HG03575 (cell line): ENCODE measurements around the gene HMCN2.

ENCODE experiments used
- ATAC-seq: cut with Tn5 transposase; IDR thresholded peaks from one replicate; pipeline ENCODE4 v1.9.1; 2021; ENCODE audit not compliant: unreplicated experiment, insufficient number of reproducible peaks, low FRiP score; ENCODE audit errors: extremely low read depth

Gene HMCN2

DNA sequence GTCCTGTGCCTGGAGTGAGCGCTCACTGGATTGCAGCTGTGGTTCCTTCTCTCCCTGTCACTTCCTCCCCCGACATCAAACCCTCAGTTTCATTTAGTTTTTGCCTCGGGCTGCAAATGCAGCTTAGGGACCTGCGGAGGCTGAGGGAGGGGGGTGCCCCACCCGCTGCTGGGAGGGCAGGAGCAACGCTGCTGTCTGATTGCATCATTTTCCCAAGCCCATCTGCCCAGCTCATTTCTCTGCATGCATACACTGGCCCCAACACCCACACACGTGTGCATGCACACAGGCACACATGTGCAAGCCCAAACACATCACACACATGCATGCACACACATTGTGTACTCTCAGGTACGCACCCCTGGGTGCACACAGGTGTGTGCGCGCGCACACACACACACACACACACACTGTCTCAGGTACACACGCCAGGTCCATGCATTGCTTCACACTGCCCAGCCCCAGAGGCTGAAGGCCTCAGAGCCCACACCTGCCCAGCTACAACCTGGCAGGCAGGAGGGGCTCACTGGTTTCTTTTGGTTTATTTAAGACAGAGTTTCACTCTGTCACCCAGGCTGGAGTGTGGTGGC is 182.6 kb downstream of the HMCN2 start:
- no peak for ATAC-seq

DNA sequence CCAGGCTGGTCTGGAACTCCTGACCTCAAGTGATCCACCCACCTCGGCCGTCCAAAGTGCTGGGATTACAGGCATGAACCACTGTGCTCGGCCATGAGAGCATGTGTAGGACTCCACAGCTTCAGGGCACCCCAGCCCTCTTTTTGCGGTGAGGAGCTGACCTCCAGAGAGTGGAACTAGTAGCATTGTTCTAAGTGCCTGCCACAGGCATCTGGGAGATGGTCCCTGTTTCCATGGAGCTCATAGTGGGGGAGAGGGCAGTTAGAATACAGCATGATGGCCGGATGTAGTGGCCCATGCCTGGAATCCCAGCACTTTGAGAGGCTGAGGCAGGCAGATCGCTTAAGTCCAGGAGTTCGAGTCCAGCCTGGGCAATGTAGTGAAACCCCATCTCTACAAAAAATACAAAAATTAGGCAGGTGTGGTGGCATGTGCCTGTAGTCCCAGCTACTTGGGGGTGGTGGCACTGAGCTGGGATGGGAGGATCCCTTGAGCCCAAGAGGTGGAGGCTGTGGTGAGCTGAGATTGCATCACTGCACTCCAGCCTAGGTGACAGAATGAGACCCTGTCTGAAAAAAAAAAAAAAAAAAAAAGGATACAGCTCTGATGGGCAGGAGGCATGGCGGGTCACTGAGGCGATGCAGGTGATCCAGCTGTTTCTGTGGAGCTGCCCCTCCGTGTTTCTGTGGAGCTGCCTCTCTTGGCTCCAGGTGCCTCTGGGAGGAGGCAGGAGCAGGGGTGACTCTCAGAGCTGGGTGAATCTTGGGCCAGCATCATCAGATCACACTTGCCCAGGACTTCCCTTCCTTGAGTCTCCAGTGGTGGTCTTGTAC is 183.4 kb downstream of the HMCN2 start:
- no peak for ATAC-seq

DNA sequence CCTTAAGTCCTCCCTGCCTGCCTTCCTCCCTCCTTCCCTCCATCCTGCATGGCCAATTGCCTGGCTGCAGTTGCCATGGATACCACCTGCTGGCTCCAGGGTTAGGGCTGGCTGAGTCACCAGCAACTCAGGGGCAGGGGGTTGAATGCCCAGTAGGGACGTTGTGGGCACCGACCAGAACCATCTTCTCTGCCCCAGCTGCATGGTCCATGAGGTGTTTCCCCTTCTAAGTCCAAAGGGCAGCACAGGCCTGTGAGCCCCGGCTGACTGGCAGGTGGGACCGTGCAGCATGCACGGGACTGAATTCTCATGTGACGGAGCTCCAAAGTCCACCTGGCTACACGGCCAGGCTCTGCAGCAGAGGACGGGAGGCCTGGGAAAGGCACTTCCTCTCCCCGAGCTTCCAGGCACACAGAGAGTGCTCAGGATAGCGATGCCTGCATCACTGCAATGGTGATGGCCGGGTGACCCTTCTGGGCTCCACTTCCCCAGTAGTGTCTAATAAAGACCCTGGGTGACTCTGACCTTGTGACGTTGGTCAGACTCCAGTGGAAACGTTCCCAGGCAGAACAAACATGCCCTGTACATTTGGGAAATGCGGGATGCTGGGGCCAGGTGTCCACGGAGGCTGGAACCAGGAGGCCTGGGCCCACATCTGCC is 184.9 kb downstream of the HMCN2 start:
- ATAC-seq = no peak

DNA sequence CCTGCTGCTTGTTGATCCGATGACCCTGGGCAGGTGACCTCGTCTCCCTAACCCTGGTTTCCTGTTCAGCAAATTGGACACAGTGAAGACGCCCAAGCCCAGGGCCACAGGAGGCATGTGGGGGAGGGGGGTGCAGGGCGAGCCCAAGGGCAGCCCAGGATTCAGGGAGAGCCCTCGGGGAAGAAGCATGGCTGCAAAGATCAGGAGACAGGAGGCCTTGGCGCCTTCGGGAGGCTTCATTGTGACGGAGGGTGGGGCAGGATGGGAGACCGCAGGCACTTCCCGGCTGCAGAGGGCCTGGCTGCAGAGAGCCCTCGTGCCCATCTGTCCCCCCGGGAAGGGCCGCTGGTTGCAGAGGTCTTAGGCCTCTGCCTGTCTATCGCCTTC is 185.4 kb downstream of the HMCN2 start:
- no peak for ATAC-seq

DNA sequence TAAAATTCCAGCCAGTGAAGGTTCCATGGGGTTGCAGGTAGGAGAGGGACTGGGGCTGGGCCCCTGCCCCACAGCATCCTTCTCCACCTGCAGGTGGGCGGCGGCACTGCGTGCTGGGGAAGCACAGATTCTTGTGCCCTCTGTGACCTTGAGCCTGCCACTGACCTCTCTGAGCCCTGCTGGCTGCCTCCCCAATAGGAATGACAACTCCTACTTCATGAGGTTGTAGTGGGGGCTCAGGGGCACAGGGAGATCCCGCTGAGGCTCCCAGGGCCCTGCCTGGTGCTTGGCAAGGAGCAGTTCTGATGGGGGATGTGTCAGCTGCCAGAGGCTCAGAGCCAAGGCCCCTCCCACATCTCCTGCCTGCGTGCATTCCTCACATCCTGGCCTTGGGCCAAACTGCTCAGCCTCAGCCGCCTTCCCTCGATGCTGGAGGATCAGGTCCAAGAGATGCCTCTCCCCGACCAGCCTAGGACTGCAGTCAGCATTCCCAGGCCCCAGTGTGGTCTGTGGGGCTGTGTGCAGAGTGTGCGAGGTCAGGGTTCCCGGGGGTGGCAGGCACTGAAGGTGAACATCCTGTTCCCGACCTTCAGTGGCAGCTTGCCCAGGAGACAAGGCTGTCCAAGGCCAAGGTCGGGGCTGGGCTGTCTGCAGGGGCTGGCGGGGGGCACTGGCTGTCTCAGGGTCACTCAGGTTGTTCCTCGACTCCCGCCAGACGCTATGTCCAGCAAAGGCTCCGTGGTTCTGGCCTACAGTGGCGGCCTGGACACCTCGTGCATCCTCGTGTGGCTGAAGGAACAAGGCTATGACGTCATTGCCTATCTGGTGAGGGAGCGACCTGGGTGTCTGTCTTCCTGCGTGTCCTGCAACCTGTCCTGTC is 186.2 kb downstream of the HMCN2 start:
- no peak for ATAC-seq

DNA sequence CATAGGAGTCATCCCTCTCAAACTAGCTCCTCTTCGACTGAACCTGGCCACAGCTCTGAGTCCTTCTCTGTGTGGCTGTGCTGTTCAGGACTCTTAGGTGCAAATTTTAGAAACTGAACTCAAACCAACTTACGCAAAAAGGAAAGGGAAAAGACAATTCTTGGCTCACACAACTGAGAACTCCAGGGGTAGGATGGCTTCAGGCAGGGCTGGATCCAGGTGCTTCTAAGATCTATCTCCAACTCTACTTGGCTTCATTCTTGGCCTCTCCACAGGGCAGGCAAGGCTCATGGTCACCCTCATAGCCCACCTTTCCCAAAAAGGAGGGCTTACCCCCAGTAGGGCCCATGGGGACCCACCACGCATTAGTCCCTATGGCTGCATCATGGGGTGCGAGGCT is 187.3 kb downstream of the HMCN2 start:
- no peak for ATAC-seq

DNA sequence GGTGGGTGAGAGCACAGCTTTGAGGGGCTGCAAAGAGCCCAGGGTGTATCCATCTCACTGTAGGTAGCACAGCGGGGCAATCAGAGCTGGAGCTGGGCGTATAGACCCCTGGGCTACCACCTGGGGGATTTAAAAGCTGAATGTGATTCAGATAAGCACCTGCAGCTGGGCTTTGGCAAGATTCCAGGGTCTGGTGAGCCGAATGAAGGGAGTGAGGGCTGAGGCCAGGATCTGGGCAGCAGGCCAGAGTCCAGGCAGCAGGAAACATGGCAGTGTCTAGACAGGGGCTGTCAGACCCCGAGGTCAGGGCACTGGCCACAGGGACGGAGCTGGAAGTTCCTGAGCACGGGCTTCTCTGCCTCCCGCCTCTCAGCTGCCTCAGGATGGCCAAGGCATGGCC is 187.9 kb downstream of the HMCN2 start:
- ATAC-seq = no peak

DNA sequence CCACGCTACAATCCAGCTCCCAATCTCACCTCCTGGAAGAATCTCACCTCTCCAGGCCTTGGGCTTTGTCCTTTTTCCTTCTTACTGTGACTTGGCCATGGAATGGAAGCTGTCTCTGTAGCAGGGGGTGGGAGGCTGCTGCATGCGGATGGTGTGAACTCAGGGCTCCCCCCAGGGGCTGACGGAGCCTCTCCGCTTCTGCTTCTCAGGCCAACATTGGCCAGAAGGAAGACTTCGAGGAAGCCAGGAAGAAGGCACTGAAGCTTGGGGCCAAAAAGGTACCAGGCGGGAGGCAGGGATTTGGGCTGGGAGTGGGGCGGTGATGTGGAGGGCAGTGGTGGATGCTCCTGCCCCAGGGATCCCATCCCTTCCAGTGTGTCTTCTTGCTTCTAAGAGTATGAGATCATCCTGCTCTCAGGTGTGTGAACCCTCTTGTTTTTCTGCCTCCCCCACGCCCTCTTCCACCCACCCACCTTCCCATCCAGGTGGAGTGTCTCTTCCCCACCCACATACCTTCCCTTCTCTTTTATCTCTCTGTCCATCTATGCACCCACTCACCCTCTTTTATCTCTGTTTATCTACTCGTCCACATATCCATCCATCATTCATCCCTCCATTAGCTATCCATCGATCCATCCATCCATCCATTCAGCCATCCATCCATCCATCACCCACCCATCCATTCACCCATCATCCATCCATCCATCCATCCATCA is 188.7 kb downstream of the HMCN2 start:
- ATAC-seq = no peak

DNA sequence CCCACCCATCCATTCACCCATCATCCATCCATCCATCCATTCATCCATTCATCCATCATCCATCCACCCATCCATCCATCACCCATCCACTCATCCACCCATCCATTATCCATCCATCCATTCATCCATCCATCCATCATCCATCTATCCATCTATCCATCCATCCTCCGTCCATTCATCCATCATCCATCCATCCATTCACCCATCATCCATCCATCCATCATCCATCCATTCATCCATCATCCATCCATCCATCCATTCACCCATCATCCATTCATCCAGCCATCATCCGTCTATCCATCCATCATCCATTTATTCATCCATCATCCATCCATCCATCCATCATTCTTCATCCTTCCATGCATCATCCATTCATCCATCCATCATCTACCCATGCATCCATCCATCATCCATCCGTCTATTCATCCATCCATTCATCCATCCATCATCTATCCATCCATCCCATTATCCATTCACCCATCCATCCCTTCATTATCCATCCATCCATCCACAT is 189.3 kb downstream of the HMCN2 start:
- ATAC-seq = no peak

DNA sequence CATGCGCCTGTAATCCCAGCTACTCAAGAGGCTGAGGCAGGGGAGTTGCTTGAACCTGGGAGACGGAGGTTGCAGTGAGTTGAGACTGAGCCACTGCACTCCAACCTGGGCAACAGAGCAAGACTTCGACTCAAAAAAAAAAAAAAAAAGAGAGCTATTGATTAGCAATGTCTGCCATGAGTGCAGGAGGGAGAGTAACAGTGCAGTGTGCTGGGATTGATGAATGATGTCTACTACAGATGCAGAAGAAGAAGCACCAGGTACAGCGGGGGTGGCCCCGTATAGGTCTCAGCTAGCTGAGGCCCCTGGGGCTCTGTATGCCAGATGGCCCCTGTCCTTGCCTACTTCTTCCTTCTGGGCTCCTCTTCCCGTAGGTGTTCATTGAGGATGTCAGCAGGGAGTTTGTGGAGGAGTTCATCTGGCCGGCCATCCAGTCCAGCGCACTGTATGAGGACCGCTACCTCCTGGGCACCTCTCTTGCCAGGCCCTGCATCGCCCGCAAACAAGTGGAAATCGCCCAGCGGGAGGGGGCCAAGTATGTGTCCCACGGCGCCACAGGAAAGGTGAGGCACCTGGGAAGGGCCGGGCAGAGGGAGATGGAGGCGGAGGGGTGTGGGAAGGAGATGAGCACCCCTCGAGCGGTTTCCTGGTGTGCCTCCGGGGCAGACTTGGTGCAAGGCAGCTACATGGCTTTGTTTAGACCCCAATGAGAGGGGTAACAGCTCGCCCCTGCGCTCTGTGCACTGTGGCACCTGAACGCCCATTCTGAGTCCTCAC is 192.7 kb downstream of the HMCN2 start:
- no peak for ATAC-seq

DNA sequence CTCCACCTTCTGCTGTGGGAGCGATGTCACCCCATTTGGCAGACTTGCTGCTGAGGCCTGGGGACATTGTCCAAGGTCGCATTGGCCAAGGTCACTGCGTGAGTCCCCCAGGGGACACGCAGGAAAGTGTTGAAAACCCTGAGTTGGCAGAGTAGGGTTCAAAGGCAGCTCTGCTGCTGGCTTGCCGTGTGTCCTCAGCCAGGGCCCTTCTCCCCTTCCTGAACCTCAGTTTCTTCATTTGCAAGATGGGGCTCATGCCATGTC is 193.2 kb downstream of the HMCN2 start:
- ATAC-seq = no peak

DNA sequence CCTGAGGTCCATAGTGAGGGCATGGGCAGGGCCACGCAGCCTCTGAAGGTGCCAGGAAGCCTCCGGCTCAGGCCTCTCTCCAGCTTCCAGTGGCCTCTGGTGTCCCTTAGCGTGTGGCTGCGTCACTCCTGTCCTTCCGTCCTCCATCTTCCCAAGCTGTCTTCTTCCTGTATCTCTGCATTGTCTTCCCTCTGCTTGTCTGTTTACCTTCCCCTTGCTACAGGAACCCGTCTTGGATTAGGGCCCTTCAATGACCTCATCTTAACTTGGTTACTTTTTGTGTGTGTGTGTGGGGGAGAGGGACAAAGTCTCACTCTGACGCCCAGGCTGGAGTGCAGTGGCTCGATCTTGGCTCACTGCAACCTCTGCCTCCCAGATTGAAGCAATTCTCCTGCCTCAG is 193.6 kb downstream of the HMCN2 start:
- ATAC-seq = no peak

DNA sequence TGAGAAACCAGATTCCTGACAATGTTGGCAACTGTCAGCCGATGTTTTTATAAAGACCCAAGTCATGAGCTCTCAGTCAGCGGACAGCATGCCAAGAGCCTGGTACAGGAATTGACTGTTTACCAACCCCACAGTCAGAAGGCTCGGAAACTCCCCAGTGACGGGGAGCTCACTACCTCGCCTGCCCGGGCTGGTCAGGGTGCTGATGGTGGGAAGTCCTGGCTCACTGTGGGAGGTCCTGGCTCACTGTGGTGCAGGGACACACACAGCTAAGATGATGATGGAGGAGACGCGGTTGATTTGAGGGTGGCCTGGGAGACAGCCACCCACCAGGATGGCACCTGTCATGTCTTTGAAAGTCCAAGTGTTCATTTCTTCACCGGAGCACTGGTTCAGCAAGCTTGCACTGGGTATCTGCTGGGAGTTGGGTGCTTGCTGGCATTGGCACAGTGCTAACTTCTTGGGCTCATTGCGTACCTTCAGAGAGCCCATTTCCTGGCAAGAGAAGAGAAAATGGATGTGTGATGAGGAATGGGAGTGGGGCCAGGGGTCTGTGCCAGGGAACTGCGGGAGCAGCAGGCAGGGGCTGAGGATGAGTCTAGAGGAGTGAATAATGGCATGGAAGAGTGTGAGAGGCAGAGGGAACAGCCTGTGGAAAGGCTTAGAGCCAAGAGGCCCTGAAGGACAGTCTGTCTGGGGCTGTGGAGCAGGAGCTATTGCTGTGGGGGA is 194.5 kb downstream of the HMCN2 start:
- ATAC-seq = no peak

DNA sequence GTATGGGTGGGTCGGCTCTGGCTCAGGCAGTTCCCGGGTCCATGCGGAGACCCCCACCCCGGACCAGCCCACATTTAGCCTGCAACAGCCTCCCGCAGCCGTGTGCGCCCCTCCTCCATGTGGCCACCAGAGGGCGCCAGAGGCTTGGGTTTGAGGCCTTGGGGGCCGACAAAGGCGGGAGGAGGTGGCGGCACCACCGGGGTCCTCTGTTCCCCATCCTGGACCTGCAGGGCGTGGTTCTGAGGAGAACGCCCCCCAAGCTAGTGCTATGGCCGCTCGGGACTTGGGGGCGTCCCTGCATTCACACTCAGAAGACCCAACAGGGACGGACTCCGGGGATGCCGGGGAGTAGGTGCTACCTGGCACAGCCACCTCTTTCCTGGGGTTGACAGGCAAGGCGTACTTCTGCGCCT is 195.7 kb downstream of the HMCN2 start:
- ATAC-seq = no peak

DNA sequence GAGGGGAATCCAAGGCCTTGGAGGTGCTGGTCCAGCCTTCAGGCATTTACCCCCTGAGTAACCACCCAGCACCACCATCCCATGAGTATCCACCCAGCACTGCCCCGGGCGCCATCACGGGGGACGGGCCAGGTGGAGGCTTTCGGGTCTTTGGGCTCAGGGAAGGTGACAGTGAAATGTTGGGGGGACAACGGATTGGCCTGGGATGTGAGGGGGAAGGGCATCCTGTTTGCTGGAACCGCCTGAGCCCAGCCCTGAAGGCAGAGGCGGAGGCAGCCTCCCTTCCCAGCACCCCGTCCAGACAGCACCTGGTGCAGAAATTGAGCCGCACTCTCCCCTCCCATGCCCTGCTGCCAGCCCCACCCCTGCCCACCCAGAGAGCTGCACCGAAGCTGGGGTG is 196.2 kb downstream of the HMCN2 start:
- no peak for ATAC-seq

DNA sequence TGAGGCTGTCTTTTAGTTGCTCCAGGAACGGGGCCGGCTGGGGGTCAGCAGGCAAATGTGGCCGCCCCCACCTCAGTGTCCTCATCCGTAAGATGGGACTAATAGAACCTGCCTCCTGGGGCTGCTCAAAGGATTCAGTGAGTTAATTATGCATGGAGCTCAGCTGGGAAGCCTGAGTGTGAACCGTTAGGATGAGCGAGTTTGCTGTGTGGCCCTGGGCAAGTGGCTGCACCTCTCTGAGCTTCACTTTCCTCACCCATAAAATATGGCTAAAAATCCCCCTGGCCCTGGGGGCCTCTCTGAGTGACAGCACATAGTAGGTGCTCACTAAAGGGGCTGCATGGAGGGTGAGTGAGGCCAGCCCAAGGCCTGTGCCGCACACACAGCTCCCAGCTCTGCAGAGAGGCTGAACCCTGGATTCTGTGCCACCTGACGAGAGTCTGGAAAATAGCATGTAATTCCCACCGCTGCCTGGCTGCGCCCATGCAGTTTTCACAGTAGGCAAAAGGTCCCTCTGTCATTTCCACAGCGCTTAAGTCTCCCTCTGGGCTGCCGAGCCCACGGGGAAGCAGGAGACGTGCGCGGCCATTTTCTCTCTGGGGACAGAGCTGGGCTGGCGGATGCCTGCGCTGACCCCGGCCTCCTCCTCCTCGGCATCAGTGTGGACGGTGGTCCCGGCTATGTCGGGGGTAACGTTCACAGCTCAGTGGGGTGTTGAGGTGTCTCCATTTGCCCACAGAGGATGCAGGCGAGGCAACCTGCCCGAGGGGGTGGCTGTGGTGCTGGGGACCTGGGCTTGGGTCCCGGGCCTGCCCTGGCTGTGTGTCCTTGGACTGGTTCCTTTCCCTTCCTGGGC is 197.4 kb downstream of the HMCN2 start:
- ATAC-seq = no peak
